Lung (tissue), 12 donors: ENCODE measurements around the gene ENGASE. TPM values are rescaled to one million over a fixed set of nuclear protein-coding genes. Genes with fewer than 3 reads are reported as not detected.

Experiments
- ATAC-seq: fragments of 200-7000 bp; cut with Tn5 transposase; one replicate; pipeline ENCODE4 v1.9.1; 2020; ENCODE audit warnings: moderate number of reproducible peaks; ENCODE audit not compliant: insufficient read depth, low FRiP score
- DNase-seq, 3 donors: peaks; one replicate each; pipeline ENCODE4 v3.0.0-alpha.2; 2013 to 2017
- H3K27ac ChIP-seq, 2 donors: one replicate each; pipeline ENCODE4 v1.5.1; 2013; ENCODE audit warnings: mild to moderate bottlenecking in 2 of 2, moderate library complexity in 2 of 2, control low read depth in 1 of 2, inconsistent platforms in 1 of 2, low read depth in 1 of 2, low read length in 1 of 2
- H3K27me3 ChIP-seq, 3 donors: one replicate each; pipeline ENCODE4 v1.5.1; 2013; ENCODE audit warnings: low read length in 2 of 3; ENCODE audit not compliant: control insufficient read depth in 3 of 3, insufficient read depth in 3 of 3
- H3K36me3 ChIP-seq, 4 donors: one replicate each; pipeline ENCODE4 v1.5.1; 2013; ENCODE audit warnings: low read length in 4 of 4, mild to moderate bottlenecking in 1 of 4, moderate library complexity in 1 of 4; ENCODE audit not compliant: control insufficient read depth in 4 of 4, insufficient read depth in 4 of 4
- H3K4me1 ChIP-seq, 5 donors: one replicate each; pipeline ENCODE4 v1.5.1; 2013; ENCODE audit warnings: low read length in 5 of 5, mild to moderate bottlenecking in 2 of 5, moderate library complexity in 1 of 5; ENCODE audit not compliant: control insufficient read depth in 5 of 5, insufficient read depth in 5 of 5
- H3K4me3 ChIP-seq: one replicate; pipeline ENCODE4 v1.5.1; 2013; ENCODE audit warnings: mild to moderate bottlenecking, control low read depth, moderate library complexity
- H3K9ac ChIP-seq, 2 donors: one replicate each; pipeline ENCODE4 v1.5.1; 2013; ENCODE audit warnings: low read length in 2 of 2, control low read depth in 1 of 2; ENCODE audit not compliant: insufficient read depth in 1 of 2
- H3K9me3 ChIP-seq, 4 donors: one replicate each; pipeline ENCODE4 v1.5.1; 2013; ENCODE audit warnings: low read length in 3 of 4, mild to moderate bottlenecking in 1 of 4, moderate library complexity in 1 of 4; ENCODE audit not compliant: control insufficient read depth in 4 of 4, insufficient read depth in 3 of 4
- CTCF ChIP-seq: IDR thresholded peaks from 2 replicates; pipeline ENCODE4 v1.5.1; 2012; ENCODE audit warnings: mild to moderate bottlenecking; ENCODE audit errors: control extremely low read depth, extremely low read depth
- WGBS, 2 donors: extraction: QIAGEN DNeasy Blood & Tissue Kit; methylation state at CpG; one replicate each; pipeline ENCODE4 v1.1.7; 2013; 5-methylcytosine and 5-hydroxymethylcytosine counted together
- polyA plus RNA-seq, 2 donors: library from polyadenylated mRNA; stranded (reverse); fragments of 200-250 nt; gene quantifications; one replicate each; pipeline ENCODE4 v1.2.1, GENCODE V29; 2013
- total RNA-seq, 2 donors: library from RNA; depleted of rRNA in 1 of 2; stranded (reverse); fragments of >200 nt in 1 of 2; gene quantifications; one replicate each; pipeline ENCODE4 v1.2.1, GENCODE V29; 2014 to 2021
- donor health status: control.
- donor health status: control.
- donor health status: Bipolar disorder and iron deficiency.
- donor health status: healthy.
- donor health status: DM: yes; HTN: yes; CAD: no.

The ENGASE gene
- total and polyA plus RNA-seq, 4 donors = 19.0 to 45.7 (median 32.5) TPM

GRCh38 chr17:79062691-79063090 is 11.9 kb upstream of the ENGASE start:
- Histone ChIP-seq H3K4me1 (no peaks in the 10 kb centered on the region), H3K27me3 (no peaks in the 10 kb centered on the region), H3K27ac (no peak overlapping the region), H3K9me3 (no peaks in the 10 kb centered on the region), H3K36me3 (no peaks in the 10 kb centered on the region), H3K9ac (no peak overlapping the region), H3K4me3 (no peak overlapping the region)
- ATAC-seq (no peak), DNase-seq (no peak)
- WGBS, 2 donors = 86 to 88% methylated on average over 7 of the region's 7 CpGs
- no peak for TF ChIP-seq CTCF

GRCh38 chr17:79064026-79064425 is 10.6 kb upstream of the ENGASE start:
- H3K27me3 ChIP-seq = no peaks in the 10 kb centered on the region
- no peak overlapping the region for H3K27ac ChIP-seq
- ATAC-seq = no peak
- 78 to 87% methylated on average over 4 of the region's 4 CpGs for WGBS, 2 donors
- H3K9ac ChIP-seq = no peak overlapping the region
- TF ChIP-seq CTCF = no peak
- H3K9me3 ChIP-seq = no peaks in the 10 kb centered on the region
- DNase-seq = no peak
- no peaks in the 10 kb centered on the region for H3K36me3 ChIP-seq
- H3K4me3 ChIP-seq = no peak overlapping the region
- no peaks in the 10 kb centered on the region for H3K4me1 ChIP-seq

GRCh38 chr17:79065105-79065670 is 9.4 kb upstream of the ENGASE start:
- DNase-seq = peak in 2 of 3 donors; percentile 26 to 30
- WGBS, 2 donors = 37 to 43% methylated on average over 10 of the region's 10 CpGs

More at GRCh38 chr17:79065105-79065670, 9.4 kb upstream of the ENGASE start:
- Histone ChIP-seq H3K9me3 (no peaks in the 10 kb centered on the region), H3K27me3 (no peaks in the 10 kb centered on the region), H3K9ac (no peak overlapping the region), H3K4me1 (no peaks in the 10 kb centered on the region), H3K4me3 (no peak overlapping the region), H3K36me3 (no peaks in the 10 kb centered on the region), H3K27ac (no peak overlapping the region)
- ATAC-seq = no peak
- peak; percentile 48 for TF ChIP-seq CTCF
